GM19023 (cell line): Measurements from ENCODE around the gene RUNX1.
A peak's percentile ranks its signal among the peaks of the same experiment; 100 is the strongest.
"Not testable (repeated sequence)": the region's sequence is repeated elsewhere in the genome, so short reads cannot be mapped to it uniquely, and the experiment has no call there.

Experiments
- ATAC-seq: cut with Tn5 transposase; IDR thresholded peaks from one replicate; pipeline ENCODE4 v1.9.1; 2021; ENCODE audit warnings: mild to moderate bottlenecking, moderate library complexity; ENCODE audit not compliant: unreplicated experiment

Gene RUNX1

GRCh38 chr21:34974162-34974981 lies 74.7 kb downstream of the RUNX1 start:
- ATAC-seq, result peak; percentile 90

GRCh38 chr21:34973685-34974084 lies 75.4 kb downstream of the RUNX1 start:
- ATAC-seq, result no peak

GRCh38 chr21:34971656-34972055 lies 77.4 kb downstream of the RUNX1 start:
- ATAC-seq, result no peak

DNA sequence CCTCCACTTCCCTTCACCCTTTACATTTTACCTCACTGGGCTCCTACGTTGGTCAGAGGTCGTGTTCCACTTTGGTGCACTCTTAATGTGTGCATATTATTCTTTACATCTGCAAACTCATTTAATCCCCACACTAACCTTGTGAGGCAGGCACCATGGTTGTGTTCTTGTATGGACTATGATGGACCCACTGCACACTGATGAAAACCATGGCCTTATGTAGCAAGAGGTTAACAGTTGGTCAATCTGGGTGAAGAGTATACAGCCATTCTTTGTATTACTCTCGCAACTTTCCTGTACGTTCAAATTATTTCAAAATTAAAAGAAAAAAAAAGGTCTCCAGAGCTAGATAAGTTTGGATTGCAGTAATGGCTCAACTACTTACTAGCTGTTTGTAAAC lies 78.5 kb downstream of the RUNX1 start:
- no peak for ATAC-seq

DNA sequence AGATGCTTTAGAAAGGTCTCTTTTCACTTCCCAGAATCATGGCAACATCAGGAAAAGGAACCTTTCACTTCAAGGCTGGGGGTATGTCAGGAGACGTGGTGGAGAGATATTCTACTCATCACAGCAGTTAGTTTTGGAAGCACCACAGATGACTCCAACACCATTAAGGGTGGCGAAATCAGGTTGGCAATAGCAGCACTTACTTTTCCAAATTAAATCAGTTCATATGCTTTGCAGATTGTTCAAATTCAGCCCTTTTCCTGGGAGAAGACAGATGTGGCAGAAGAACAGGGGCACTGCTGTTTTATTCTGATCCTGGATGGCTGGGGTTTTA lies 79.0 kb downstream of the RUNX1 start:
- no peak for ATAC-seq

GRCh38 chr21:34969423-34970166 lies 79.5 kb downstream of the RUNX1 start:
- no peak for ATAC-seq

DNA sequence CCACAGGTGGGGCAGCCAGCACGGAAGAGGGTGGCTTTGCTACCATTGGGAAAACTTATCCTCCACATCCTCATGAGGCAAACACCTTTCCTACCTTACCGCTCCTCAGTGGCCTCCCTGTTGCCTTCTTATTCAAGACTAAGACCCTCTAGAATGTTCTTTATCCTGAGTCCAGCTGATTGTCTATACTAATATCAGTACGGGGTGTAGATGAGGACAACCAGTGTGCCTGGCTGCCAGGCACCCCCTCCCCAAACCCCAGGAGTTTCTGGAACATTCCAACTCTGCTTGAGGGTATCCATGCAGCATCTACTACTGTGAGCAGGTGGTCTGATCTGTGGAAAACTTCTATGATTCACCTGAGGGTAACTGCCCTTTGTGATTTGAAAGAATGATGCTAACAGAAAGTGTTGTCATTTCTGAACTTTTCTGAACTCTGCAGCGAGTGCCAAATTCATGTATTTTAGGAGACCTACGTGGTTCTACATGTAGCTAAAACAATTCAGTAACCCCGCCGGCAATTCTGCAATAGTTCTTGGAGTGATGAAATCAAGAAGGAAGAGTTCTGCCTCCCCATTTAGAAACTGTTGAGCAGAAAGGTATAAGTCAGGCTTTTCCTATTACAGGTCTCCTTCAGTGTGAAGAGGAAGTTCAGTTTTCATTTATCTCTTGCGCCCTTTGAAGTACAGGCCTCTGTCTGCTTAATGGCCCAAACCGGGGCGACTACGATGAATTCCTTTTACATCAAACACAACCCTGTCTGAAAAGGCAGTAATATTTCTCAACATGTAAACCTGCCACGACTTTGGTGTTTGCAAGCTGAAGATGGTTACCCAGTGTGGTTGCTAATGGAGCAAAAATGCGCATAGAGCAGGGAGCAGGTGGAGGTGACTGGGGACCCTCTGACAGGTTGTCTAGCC lies 80.4 kb downstream of the RUNX1 start:
- no peak for ATAC-seq

DNA sequence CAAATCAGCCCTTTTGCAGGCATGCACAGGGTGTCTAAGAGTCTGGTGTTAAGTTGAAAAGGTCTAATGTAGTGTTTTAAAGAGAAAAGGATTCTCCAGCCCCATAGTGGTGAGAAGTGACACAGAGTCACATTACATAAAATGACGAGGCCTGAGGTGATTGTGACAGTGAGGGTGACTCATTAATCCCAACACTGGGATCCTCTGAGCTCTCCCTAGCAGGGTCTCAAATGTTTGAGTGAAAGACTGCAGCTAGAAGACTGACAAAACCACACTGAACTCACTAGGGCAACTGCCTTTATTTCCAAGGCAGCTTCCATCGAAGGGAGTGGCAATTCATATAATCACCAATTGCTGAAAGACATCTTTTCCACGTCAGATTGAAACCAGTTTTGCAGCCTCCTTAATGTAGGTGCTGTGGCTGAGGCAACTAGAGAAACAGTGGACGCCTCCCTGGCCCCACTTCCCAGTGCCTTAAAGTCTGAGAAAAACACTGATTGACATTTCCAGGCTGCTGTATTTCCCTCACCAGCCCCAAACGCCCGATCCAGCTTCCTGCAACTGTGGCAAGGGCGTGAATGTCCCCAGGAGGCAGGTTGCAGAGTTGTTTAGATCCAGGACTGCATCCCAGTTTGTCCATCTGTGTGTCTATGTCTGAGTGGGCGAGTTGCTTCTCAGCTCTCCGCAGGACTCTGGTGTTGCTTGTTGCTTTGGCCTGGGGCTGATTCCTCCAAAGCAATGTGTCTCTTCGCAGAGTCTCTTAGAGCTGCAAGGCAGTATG lies 81.4 kb downstream of the RUNX1 start:
- ATAC-seq, result no peak

GRCh38 chr21:34966881-34967280 lies 82.2 kb downstream of the RUNX1 start:
- not testable (repeated sequence) for ATAC-seq

GRCh38 chr21:34965200-34966174 lies 83.6 kb downstream of the RUNX1 start:
- no peak for ATAC-seq

GRCh38 chr21:34962586-34963222 lies 86.4 kb downstream of the RUNX1 start:
- ATAC-seq, result no peak

- ATAC-seq, result no peak
These were observed 87.0 kb downstream of the RUNX1 start for GRCh38 chr21:34962136-34962535.

DNA sequence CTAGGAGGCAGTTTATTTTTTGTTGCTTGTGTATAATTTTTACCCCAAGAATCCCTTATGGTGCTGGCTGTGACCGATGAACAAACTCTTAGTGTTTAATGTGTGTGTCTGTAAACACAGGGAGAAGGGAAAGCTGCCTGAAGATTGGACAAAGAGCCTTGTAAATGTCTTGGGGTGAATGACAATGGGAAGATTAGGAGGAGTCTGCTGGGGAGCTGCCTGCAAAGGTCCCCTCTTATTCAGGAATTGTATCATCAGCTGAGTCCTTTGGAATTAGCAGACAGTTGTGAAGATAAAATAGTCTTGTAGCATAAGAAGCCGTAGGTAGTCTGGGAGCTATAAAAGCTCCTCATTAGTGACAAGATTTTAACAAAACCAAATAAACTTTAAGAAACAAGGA lies 88.4 kb downstream of the RUNX1 start:
- no peak for ATAC-seq

DNA sequence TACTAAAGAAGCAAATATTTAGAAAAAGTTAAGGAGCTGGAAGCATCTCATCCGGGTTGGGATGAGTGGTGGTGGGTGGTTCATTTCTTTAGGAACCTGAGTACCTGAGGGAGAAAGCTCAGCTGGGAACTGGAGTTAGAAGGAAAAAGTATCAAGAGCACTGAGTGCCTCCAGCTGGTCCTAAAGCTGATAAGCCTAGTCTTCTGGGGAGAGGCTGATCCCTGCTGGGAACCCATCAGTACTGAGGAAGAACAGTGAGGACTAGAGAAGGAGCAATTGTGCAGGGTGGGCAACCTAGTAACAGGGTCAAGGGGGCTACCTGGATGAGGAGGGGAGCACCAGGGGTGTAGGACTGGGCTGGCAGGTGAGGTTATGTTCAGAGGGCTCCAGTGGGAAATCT lies 89.5 kb downstream of the RUNX1 start:
- no peak for ATAC-seq

DNA sequence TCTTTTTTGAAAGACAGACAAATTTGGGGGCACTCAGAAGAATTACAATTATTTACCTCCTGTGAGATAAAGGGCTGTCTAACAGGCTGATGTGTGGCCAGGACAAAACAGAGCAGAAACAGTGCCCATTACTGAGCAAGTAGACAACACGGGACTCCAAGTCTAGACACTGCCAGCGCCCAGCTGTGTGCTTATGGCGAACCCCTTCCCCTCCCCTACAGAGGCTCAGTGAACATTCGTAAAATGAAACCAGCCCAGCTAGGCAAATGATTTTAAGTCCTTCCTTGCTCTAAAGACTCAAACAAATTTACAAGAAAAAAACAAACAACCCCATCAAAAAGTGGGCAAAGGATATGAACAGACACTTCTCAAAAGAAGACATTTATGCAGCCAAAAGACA lies 91.1 kb downstream of the RUNX1 start:
- ATAC-seq, result no peak

GRCh38 chr21:34956416-34957316 lies 92.4 kb downstream of the RUNX1 start:
- no peak for ATAC-seq

- ATAC-seq, result no peak
These were observed 95.2 kb downstream of the RUNX1 start for GRCh38 chr21:34953950-34954349.

- no peak for ATAC-seq
These were observed 96.4 kb downstream of the RUNX1 start for GRCh38 chr21:34952701-34953100.
